ENCODE results near the gene TMPRSS12. TPM values are rescaled to one million over a fixed set of nuclear protein-coding genes. Genes with fewer than 3 reads are reported as not detected.
A peak's percentile ranks its signal among the peaks of the same experiment; 100 is the strongest.

The TMPRSS12 gene
- total RNA-seq, 5 donors from 2014 or later (not counting 1 experiment from before 2014, with no cell fraction given), result not detected

GRCh38 chr12:50923361-50924130 is 80.8 kb downstream of the TMPRSS12 start:
- DNase-seq (no peak), ATAC-seq (replicated peaks in 1 of 4) (no peak)
- Mint-ChIP-seq H3K4me1 (peaks cover 20 to 37% (median 30%) of the 10 kb centered on the region in 3 donors), H3K4me3 (peak overlapping the region; percentile 29 to 78 (median 38)), H3K27me3 (no peaks in the 10 kb centered on the region), H3K27ac (peak overlapping the region; percentile 57 to 75), H3K36me3 (no peaks in the 10 kb centered on the region), H3K9me3 (no peaks in the 10 kb centered on the region)
- 77% methylated on average over 7 of the region's 8 CpGs for WGBS (ENCODE audit: insufficient coverage)
- Histone ChIP-seq H3K9me3 (no peaks in the 10 kb centered on the region), H3K4me1 (ENCODE audit: control insufficient read depth in 1 of 2, extremely low read depth in 1 of 2, insufficient read depth in 2 of 2, low read length in 2 of 2) (peaks cover 6 to 20% of the 10 kb centered on the region in 2 experiments), H3K4me3 (ENCODE audit: control insufficient read depth in 1 of 2, extremely low read depth in 1 of 2, low read length in 1 of 2) (no peak overlapping the region), H3K27me3 (replicated peaks in 1 of 2; ENCODE audit: control insufficient read depth in 2 of 2, extremely low read depth in 1 of 2, insufficient read depth in 2 of 2, low read length in 1 of 2) (no peaks in the 10 kb centered on the region), H3K36me3 (ENCODE audit: control insufficient read depth in 2 of 2, extremely low read depth in 1 of 2, insufficient read depth in 1 of 2, low read length in 1 of 2) (no peaks in the 10 kb centered on the region), H3K27ac (ENCODE audit: low read length) (peak overlapping the region; percentile 9)
- CTCF ChIA-PET, result interaction anchor here (0.7 to 1.6 kb wide), 2 partner anchors 158 to 164 kb away, joined by 3 read pairs; no protein-coding TSS in a partner anchor
- POLR2A ChIA-PET, result interaction anchor here in 1 of 2 donors (0.6 kb wide), 1 partner anchor 156 kb away, joined by 3 read pairs; no protein-coding TSS in a partner anchor

GRCh38 chr12:50924131-50924438 is 81.4 kb downstream of the TMPRSS12 start:
- DNase-seq (no peak), ATAC-seq (replicated peaks in 1 of 4) (no peak)
- peaks cover 20 to 39% (median 30%) of the 10 kb centered on the region in 3 donors for H3K4me1 Mint-ChIP-seq
- no peaks in the 10 kb centered on the region for H3K36me3 ChIP-seq (ENCODE audit: control insufficient read depth in 2 of 2, extremely low read depth in 1 of 2, insufficient read depth in 1 of 2, low read length in 1 of 2)
- H3K9me3 Mint-ChIP-seq, result no peaks in the 10 kb centered on the region
- WGBS (ENCODE audit: insufficient coverage), result no CpG with 5 or more reads among the region's 4 CpGs
- peak overlapping the region; percentile 57 to 75 for H3K27ac Mint-ChIP-seq
- ChIA-PET CTCF (interaction anchor here in 1 of 2 donors (0.7 to 1.6 kb wide), 2 partner anchors 152 to 159 kb away, joined by 3 read pairs; no protein-coding TSS in a partner anchor), POLR2A (no interaction called here)
- no peaks in the 10 kb centered on the region for H3K36me3 Mint-ChIP-seq
- no peaks in the 10 kb centered on the region for H3K27me3 Mint-ChIP-seq
- H3K4me3 ChIP-seq (ENCODE audit: control insufficient read depth in 1 of 2, extremely low read depth in 1 of 2, low read length in 1 of 2), result peak overlapping the region in 1 of 2 donors; percentile 18
- H3K4me3 Mint-ChIP-seq, result peak overlapping the region; percentile 29 to 78 (median 38)
- H3K9me3 ChIP-seq, result no peaks in the 10 kb centered on the region
- peak overlapping the region; percentile 9 for H3K27ac ChIP-seq (ENCODE audit: low read length)
- no peaks in the 10 kb centered on the region for H3K27me3 ChIP-seq (replicated peaks in 1 of 2; ENCODE audit: control insufficient read depth in 2 of 2, extremely low read depth in 1 of 2, insufficient read depth in 2 of 2, low read length in 1 of 2)
- H3K4me1 ChIP-seq (ENCODE audit: control insufficient read depth in 1 of 2, extremely low read depth in 1 of 2, insufficient read depth in 2 of 2, low read length in 2 of 2), result peaks cover 6 to 20% of the 10 kb centered on the region in 2 experiments

GRCh38 chr12:50924439-50925341 is 82.0 kb downstream of the TMPRSS12 start:
- ATAC-seq (replicated peaks in 1 of 4) (peak; percentile 65 to 84 (median 80)), DNase-seq (peak in 25 of 35 experiments; percentile 4 to 54 (median 15))
- no peaks in the 10 kb centered on the region for H3K9me3 ChIP-seq
- peak overlapping the region; percentile 75 for H3K27ac Mint-ChIP-seq
- no peaks in the 10 kb centered on the region for H3K27me3 Mint-ChIP-seq
- no peaks in the 10 kb centered on the region for H3K36me3 ChIP-seq (ENCODE audit: control insufficient read depth in 2 of 2, extremely low read depth in 1 of 2, insufficient read depth in 1 of 2, low read length in 1 of 2)
- no peaks in the 10 kb centered on the region for H3K9me3 Mint-ChIP-seq
- 46% methylated on average over 5 of the region's 13 CpGs for WGBS (ENCODE audit: insufficient coverage)
- CTCF ChIA-PET, result interaction anchor here (0.7 to 1.6 kb wide), 3 partner anchors 152 to 925 kb away, joined by 3 to 8 read pairs (median 3); no protein-coding TSS in a partner anchor
- H3K4me1 ChIP-seq (ENCODE audit: control insufficient read depth in 1 of 2, extremely low read depth in 1 of 2, insufficient read depth in 2 of 2, low read length in 2 of 2), result peaks cover 6 to 20% of the 10 kb centered on the region in 2 experiments
- peak overlapping the region; percentile 18 to 33 for H3K4me3 ChIP-seq (ENCODE audit: control insufficient read depth in 1 of 2, extremely low read depth in 1 of 2, low read length in 1 of 2)
- H3K4me1 Mint-ChIP-seq, result peaks cover 20 to 39% (median 30%) of the 10 kb centered on the region in 3 donors
- no peaks in the 10 kb centered on the region for H3K36me3 Mint-ChIP-seq
- no peaks in the 10 kb centered on the region for H3K27me3 ChIP-seq (replicated peaks in 1 of 2; ENCODE audit: control insufficient read depth in 2 of 2, extremely low read depth in 1 of 2, insufficient read depth in 2 of 2, low read length in 1 of 2)
- H3K4me3 Mint-ChIP-seq, result peak overlapping the region; percentile 74 to 80 (median 78)
- H3K27ac ChIP-seq (ENCODE audit: low read length), result no peak overlapping the region
- POLR2A ChIA-PET, result interaction anchor here in 1 of 2 donors (0.6 to 0.7 kb wide), 2 partner anchors 21 to 602 kb away, joined by 3 to 8 read pairs; no protein-coding TSS in a partner anchor

GRCh38 chr12:50925342-50925651 is 82.6 kb downstream of the TMPRSS12 start:
- ATAC-seq (replicated peaks in 1 of 4), result peak in 3 of 4 experiments; percentile 38 to 48 (median 43)
- Histone ChIP-seq H3K27me3 (replicated peaks in 1 of 2; ENCODE audit: control insufficient read depth in 2 of 2, extremely low read depth in 1 of 2, insufficient read depth in 2 of 2, low read length in 1 of 2) (no peaks in the 10 kb centered on the region), H3K36me3 (ENCODE audit: control insufficient read depth in 2 of 2, extremely low read depth in 1 of 2, insufficient read depth in 1 of 2, low read length in 1 of 2) (no peaks in the 10 kb centered on the region), H3K9me3 (no peaks in the 10 kb centered on the region), H3K4me1 (ENCODE audit: control insufficient read depth in 1 of 2, extremely low read depth in 1 of 2, insufficient read depth in 2 of 2, low read length in 2 of 2) (peaks cover 6 to 20% of the 10 kb centered on the region in 2 experiments), H3K27ac (ENCODE audit: low read length) (no peak overlapping the region), H3K4me3 (ENCODE audit: control insufficient read depth in 1 of 2, extremely low read depth in 1 of 2, low read length in 1 of 2) (peak overlapping the region; percentile 18 to 23)
- H3K27me3 Mint-ChIP-seq, result no peaks in the 10 kb centered on the region
- no peaks in the 10 kb centered on the region for H3K36me3 Mint-ChIP-seq
- H3K4me3 Mint-ChIP-seq, result peak overlapping the region; percentile 74 to 80 (median 78)
- no peaks in the 10 kb centered on the region for H3K9me3 Mint-ChIP-seq
- DNase-seq, result peak in 10 of 35 experiments; percentile 2 to 27 (median 8)
- ChIA-PET CTCF (no interaction called here), POLR2A (no interaction called here)
- WGBS (ENCODE audit: insufficient coverage), result 69% methylated on average over 3 of the region's 7 CpGs
- H3K4me1 Mint-ChIP-seq, result peaks cover 20 to 39% (median 30%) of the 10 kb centered on the region in 3 donors
- peak overlapping the region; percentile 59 to 75 for H3K27ac Mint-ChIP-seq

GRCh38 chr12:50925920-50926319 is 83.2 kb downstream of the TMPRSS12 start:
- H3K36me3 ChIP-seq (ENCODE audit: control insufficient read depth in 2 of 2, extremely low read depth in 1 of 2, insufficient read depth in 1 of 2, low read length in 1 of 2), result peaks cover 0 to 3% of the 10 kb centered on the region in 2 donors
- H3K27ac ChIP-seq (ENCODE audit: low read length), result no peak overlapping the region
- ChIA-PET CTCF (interaction anchor here in 1 of 2 donors (0.7 kb wide), 1 partner anchor 101 kb away, joined by 4 read pairs; no protein-coding TSS in a partner anchor), POLR2A (no interaction called here)
- Mint-ChIP-seq H3K27me3 (no peaks in the 10 kb centered on the region), H3K27ac (no peak overlapping the region), H3K4me1 (peaks cover 20 to 39% (median 30%) of the 10 kb centered on the region in 3 donors), H3K4me3 (peak overlapping the region; percentile 28 to 78 (median 48)), H3K36me3 (no peaks in the 10 kb centered on the region), H3K9me3 (no peaks in the 10 kb centered on the region)
- no peaks in the 10 kb centered on the region for H3K27me3 ChIP-seq (replicated peaks in 1 of 2; ENCODE audit: control insufficient read depth in 2 of 2, extremely low read depth in 1 of 2, insufficient read depth in 2 of 2, low read length in 1 of 2)
- ATAC-seq (replicated peaks in 1 of 4) (no peak), DNase-seq (no peak)
- WGBS (ENCODE audit: insufficient coverage), result no CpG with 5 or more reads among the region's 1 CpG
- peaks cover 6 to 20% of the 10 kb centered on the region in 2 experiments for H3K4me1 ChIP-seq (ENCODE audit: control insufficient read depth in 1 of 2, extremely low read depth in 1 of 2, insufficient read depth in 2 of 2, low read length in 2 of 2)
- H3K9me3 ChIP-seq, result no peaks in the 10 kb centered on the region
- peak overlapping the region in 1 of 2 donors; percentile 3 for H3K4me3 ChIP-seq (ENCODE audit: control insufficient read depth in 1 of 2, extremely low read depth in 1 of 2, low read length in 1 of 2)

GRCh38 chr12:50926415-50926814 is 83.7 kb downstream of the TMPRSS12 start:
- Mint-ChIP-seq H3K27ac (peak overlapping the region; percentile 20 to 45), H3K36me3 (no peaks in the 10 kb centered on the region), H3K9me3 (no peaks in the 10 kb centered on the region), H3K27me3 (no peaks in the 10 kb centered on the region), H3K4me1 (peaks cover 20 to 39% (median 30%) of the 10 kb centered on the region in 3 donors), H3K4me3 (peak overlapping the region; percentile 4 to 78 (median 48))
- Histone ChIP-seq H3K27me3 (replicated peaks in 1 of 2; ENCODE audit: control insufficient read depth in 2 of 2, extremely low read depth in 1 of 2, insufficient read depth in 2 of 2, low read length in 1 of 2) (no peaks in the 10 kb centered on the region), H3K27ac (ENCODE audit: low read length) (no peak overlapping the region), H3K9me3 (no peaks in the 10 kb centered on the region), H3K4me1 (ENCODE audit: control insufficient read depth in 1 of 2, extremely low read depth in 1 of 2, insufficient read depth in 2 of 2, low read length in 2 of 2) (peaks cover 6 to 20% of the 10 kb centered on the region in 2 experiments), H3K36me3 (ENCODE audit: control insufficient read depth in 2 of 2, extremely low read depth in 1 of 2, insufficient read depth in 1 of 2, low read length in 1 of 2) (peaks cover 0 to 3% of the 10 kb centered on the region in 2 donors), H3K4me3 (ENCODE audit: control insufficient read depth in 1 of 2, extremely low read depth in 1 of 2, low read length in 1 of 2) (no peak overlapping the region)
- ATAC-seq (replicated peaks in 1 of 4) (no peak), DNase-seq (no peak)
- WGBS (ENCODE audit: insufficient coverage), result no CpG with 5 or more reads among the region's 1 CpG
- ChIA-PET CTCF (interaction anchor here in 1 of 2 donors (0.7 kb wide), 1 partner anchor 101 kb away, joined by 4 read pairs; no protein-coding TSS in a partner anchor), POLR2A (no interaction called here)
